MM.1S (cell line): ENCODE results near the gene OVCA2.
"Not testable (repeated sequence)": the region's sequence is repeated elsewhere in the genome, so short reads cannot be mapped to it uniquely, and the experiment has no call there.

Source experiments
- DNase-seq: peaks from one replicate; pipeline ENCODE4 v3.0.0-alpha.2; 2015
- H2AFZ ChIP-seq: fragments of 300-600 bp; sonication (generic); 2 replicates; pipeline ENCODE4 v1.6.0; 2016; ENCODE audit warnings: antibody characterized with exemption, low read length
- H3F3A ChIP-seq: fragments of 300-600 bp; sonication (generic); 2 replicates; pipeline ENCODE4 v1.6.1; 2016; ENCODE audit warnings: mild to moderate bottlenecking, antibody characterized with exemption, low read length, moderate library complexity, mixed read lengths; ENCODE audit not compliant: insufficient read depth
- H3K27ac ChIP-seq: fragments of 300-600 bp; sonication (generic); 2 replicates; pipeline ENCODE4 v1.5.1; 2016; ENCODE audit warnings: mild to moderate bottlenecking, low read length
- H3K27me3 ChIP-seq: fragments of 300-600 bp; sonication (generic); replicated peaks from 2 replicates; pipeline ENCODE4 v1.6.0; 2016; ENCODE audit warnings: low read length; ENCODE audit not compliant: insufficient read depth
- H3K36me3 ChIP-seq: fragments of 300-600 bp; sonication (generic); replicated peaks from 2 replicates; pipeline ENCODE4 v1.6.1; 2016; ENCODE audit warnings: mild to moderate bottlenecking, low read length, mixed read lengths; ENCODE audit not compliant: insufficient read depth
- H3K4me1 ChIP-seq: fragments of 300-600 bp; sonication (generic); 2 replicates; pipeline ENCODE4 v1.6.1; 2016; ENCODE audit warnings: low read length, mixed read lengths
- H3K4me2 ChIP-seq: fragments of 300-600 bp; sonication (generic); 2 replicates; pipeline ENCODE4 v1.6.0; 2016; ENCODE audit warnings: low read depth, low read length
- H3K4me3 ChIP-seq: fragments of 300-600 bp; sonication (generic); 2 replicates; pipeline ENCODE4 v1.5.1; 2016; ENCODE audit warnings: low read length, mixed read lengths
- H3K79me2 ChIP-seq: fragments of 300-600 bp; sonication (generic); 2 replicates; pipeline ENCODE4 v1.6.1; 2016; ENCODE audit warnings: mixed run types, low read length, mixed read lengths
- H3K9ac ChIP-seq: fragments of 300-600 bp; sonication (generic); 2 replicates; pipeline ENCODE4 v1.6.1; 2016; ENCODE audit warnings: low read length, mixed read lengths
- H3K9me2 ChIP-seq: fragments of 300-600 bp; sonication (generic); replicated peaks from 2 replicates; pipeline ENCODE4 v1.6.1; 2016; ENCODE audit warnings: mild to moderate bottlenecking, low read length, mixed read lengths; ENCODE audit not compliant: insufficient read depth
- H3K9me3 ChIP-seq: fragments of 300-600 bp; sonication (generic); replicated peaks from 2 replicates; pipeline ENCODE4 v1.6.1; 2016; ENCODE audit warnings: mild to moderate bottlenecking, low read length, mixed read lengths; ENCODE audit not compliant: insufficient read depth
- H4K20me1 ChIP-seq: fragments of 300-600 bp; sonication (generic); 2 replicates; pipeline ENCODE4 v1.6.1; 2016; ENCODE audit warnings: mild to moderate bottlenecking, low read length, moderate library complexity, mixed read lengths; ENCODE audit not compliant: insufficient read depth
- CTCF ChIP-seq: fragments of 300-600 bp; sonication (generic); IDR thresholded peaks from 2 replicates; pipeline ENCODE4 v1.5.1; 2016; ENCODE audit warnings: antibody characterized with exemption, low read length, mixed read lengths
- EZH2 ChIP-seq: fragments of 300-600 bp; sonication (generic); optimal IDR thresholded peaks from 2 replicates; pipeline ENCODE3; 2017; ENCODE audit warnings: low read depth, mild to moderate bottlenecking, antibody characterized with exemption, low read length, mixed read lengths
- EZH2phosphoT487 ChIP-seq: fragments of 300-600 bp; sonication (generic); IDR thresholded peaks from 2 replicates; pipeline ENCODE4 v1.6.1; 2018; ENCODE audit warnings: antibody characterized with exemption, low read length

OVCA2 gene

DNA sequence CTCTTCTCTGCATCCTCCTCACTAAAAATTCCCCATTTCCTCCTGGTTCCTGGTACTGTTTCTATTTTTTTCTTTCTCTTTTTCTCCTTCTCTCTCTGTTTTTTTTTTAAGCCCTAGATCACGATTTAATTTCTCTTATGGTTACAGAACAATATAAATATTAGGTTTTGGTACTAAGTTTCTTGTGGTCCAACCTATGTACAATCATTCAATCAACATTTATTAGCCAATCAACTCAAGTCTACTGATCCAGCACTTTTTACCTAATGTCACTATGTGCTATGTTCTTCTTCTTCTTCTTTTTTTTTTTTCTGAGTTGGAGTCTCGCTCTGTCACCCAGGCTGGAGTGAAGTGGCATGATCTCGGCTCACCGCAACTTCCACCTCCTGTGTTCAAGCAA, 29.3 kb upstream of the OVCA2 start:
- Histone ChIP-seq H3K9ac (no peak overlapping the region), H3K4me2 (no peak overlapping the region), H3F3A (no peaks in the 10 kb centered on the region; the same call in 1 of the 2 replicates), H3K4me1 (peaks cover 8% of the 10 kb centered on the region), H3K9me2 (no peaks in the 10 kb centered on the region), H3K4me3 (no peak overlapping the region), H3K79me2 (no peaks in the 10 kb centered on the region), H3K27me3 (peaks cover 79% of the 10 kb centered on the region), H3K36me3 (no peaks in the 10 kb centered on the region), H3K9me3 (no peaks in the 10 kb centered on the region), H3K27ac (no peak overlapping the region), H4K20me1 (no peaks in the 10 kb centered on the region), H2AFZ (no peak overlapping the region)
- DNase-seq = no peak
- TF ChIP-seq CTCF = no peak
- TF ChIP-seq EZH2phosphoT487 = no peak
- no peak for TF ChIP-seq EZH2

GRCh38 chr17:2013220-2013993, 28.4 kb upstream of the OVCA2 start:
- not testable (repeated sequence) for H4K20me1 ChIP-seq, H3K9ac ChIP-seq, H3K9me2 ChIP-seq, DNase-seq, H3K9me3 ChIP-seq, H3K36me3 ChIP-seq, H3F3A ChIP-seq, H3K27ac ChIP-seq, H3K4me3 ChIP-seq, H3K4me2 ChIP-seq, H3K79me2 ChIP-seq, H2AFZ ChIP-seq
- Histone ChIP-seq H3K27me3 (peaks cover 79% of the 10 kb centered on the region), H3K4me1 (peaks cover 15% of the 10 kb centered on the region)

DNA sequence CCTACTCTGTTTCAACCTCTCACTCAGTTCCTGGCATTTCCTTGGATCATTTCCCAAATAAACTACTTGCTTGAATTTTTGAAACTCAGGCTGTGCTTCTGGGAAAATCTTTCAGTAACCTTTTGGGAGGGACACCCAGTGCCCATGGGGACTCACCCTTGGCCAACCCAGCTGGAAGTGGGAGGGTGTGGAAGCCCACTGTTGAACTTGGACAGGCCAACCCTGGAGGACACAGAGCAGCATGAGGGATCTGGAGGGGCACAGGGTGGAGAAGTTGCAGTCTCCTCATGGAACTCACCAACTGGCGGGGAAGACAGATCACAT, 27.9 kb upstream of the OVCA2 start:
- Histone ChIP-seq H3K4me3 (no peak overlapping the region), H3K4me1 (peaks cover 15% of the 10 kb centered on the region), H3K4me2 (no peak overlapping the region), H3K9ac (no peak overlapping the region), H3F3A (no peaks in the 10 kb centered on the region; the same call in 1 of the 2 replicates), H3K9me2 (no peaks in the 10 kb centered on the region), H4K20me1 (no peaks in the 10 kb centered on the region), H3K27ac (no peak overlapping the region), H2AFZ (no peak overlapping the region), H3K27me3 (peaks cover 79% of the 10 kb centered on the region), H3K9me3 (no peaks in the 10 kb centered on the region), H3K36me3 (no peaks in the 10 kb centered on the region), H3K79me2 (no peaks in the 10 kb centered on the region)
- no peak for TF ChIP-seq CTCF
- TF ChIP-seq EZH2phosphoT487 = no peak
- no peak for TF ChIP-seq EZH2
- DNase-seq = no peak

DNA sequence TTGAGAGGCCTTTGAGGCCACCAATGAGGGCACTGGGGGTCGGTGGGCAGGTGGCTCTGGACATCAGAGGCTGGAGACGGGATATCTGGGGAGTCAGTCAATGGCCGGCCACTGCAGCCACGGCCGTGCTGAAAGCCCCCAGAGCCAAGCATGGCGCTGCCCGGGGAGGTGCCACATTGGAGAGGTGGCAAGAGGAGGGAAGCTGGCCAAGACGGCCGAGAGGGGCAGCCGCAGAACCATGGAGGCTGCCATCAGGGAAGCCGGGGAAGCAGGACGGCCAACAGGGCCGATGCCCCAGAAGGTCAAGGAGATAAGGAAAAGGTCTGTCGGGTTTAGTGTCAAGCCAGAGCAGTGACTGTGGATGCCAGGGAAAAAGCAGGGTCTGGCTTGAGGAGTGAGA, 26.5 kb upstream of the OVCA2 start:
- Histone ChIP-seq H4K20me1 (no peaks in the 10 kb centered on the region), H3K4me3 (no peak overlapping the region), H3K9me2 (no peaks in the 10 kb centered on the region), H3K27me3 (peaks cover 90% of the 10 kb centered on the region), H2AFZ (no peak overlapping the region), H3K27ac (no peak overlapping the region), H3K9me3 (no peaks in the 10 kb centered on the region), H3K9ac (no peak overlapping the region), H3K36me3 (no peaks in the 10 kb centered on the region), H3K4me2 (no peak overlapping the region), H3K4me1 (peaks cover 15% of the 10 kb centered on the region), H3K79me2 (no peaks in the 10 kb centered on the region), H3F3A (no peaks in the 10 kb centered on the region; the same call in 1 of the 2 replicates)
- DNase-seq = no peak
- TF ChIP-seq EZH2phosphoT487 = no peak
- TF ChIP-seq EZH2 = no peak
- TF ChIP-seq CTCF = no peak
